GM12872 (cell line): ENCODE results near the gene RFESD.

Experiments used
- TF ChIP-seq, protein P1 (sequence below): IDR thresholded peaks from 3 replicates; pipeline ENCODE4 v1.5.1; 2011; ENCODE audit warnings: low read depth, mild to moderate bottlenecking, low read length, moderate library complexity; ENCODE audit not compliant: insufficient read depth

The RFESD gene

DNA sequence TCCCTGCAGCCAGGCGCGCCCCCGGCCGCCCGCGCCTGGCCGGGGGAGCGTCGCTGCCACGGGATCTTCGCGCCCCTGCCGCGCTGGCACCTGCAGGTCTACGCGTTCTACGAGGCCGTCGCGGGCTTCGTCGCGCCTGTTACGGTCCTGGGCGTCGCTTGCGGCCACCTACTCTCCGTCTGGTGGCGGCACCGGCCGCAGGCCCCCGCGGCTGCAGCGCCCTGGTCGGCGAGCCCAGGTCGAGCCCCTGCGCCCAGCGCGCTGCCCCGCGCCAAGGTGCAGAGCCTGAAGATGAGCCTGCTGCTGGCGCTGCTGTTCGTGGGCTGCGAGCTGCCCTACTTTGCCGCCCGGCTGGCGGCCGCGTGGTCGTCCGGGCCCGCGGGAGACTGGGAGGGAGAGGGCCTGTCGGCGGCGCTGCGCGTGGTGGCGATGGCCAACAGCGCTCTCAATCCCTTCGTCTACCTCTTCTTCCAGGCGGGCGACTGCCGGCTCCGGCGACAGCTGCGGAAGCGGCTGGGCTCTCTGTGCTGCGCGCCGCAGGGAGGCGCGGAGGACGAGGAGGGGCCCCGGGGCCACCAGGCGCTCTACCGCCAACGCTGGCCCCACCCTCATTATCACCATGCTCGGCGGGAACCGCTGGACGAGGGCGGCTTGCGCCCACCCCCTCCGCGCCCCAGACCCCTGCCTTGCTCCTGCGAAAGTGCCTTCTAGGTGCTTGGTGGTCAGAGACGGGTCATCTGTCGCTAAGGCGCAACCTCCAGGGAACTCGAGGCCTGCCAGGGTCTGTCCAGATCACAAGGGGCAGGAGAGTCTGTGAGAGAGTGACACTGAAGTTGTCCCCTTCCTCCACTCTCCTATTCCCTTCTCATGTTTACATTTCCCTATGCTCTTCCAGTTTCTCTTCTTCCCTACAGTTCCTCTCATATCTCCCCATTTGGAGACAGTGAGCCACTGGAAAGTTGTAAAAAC is 25.4 kb upstream of the RFESD start:
- TF ChIP-seq, protein P1, sequence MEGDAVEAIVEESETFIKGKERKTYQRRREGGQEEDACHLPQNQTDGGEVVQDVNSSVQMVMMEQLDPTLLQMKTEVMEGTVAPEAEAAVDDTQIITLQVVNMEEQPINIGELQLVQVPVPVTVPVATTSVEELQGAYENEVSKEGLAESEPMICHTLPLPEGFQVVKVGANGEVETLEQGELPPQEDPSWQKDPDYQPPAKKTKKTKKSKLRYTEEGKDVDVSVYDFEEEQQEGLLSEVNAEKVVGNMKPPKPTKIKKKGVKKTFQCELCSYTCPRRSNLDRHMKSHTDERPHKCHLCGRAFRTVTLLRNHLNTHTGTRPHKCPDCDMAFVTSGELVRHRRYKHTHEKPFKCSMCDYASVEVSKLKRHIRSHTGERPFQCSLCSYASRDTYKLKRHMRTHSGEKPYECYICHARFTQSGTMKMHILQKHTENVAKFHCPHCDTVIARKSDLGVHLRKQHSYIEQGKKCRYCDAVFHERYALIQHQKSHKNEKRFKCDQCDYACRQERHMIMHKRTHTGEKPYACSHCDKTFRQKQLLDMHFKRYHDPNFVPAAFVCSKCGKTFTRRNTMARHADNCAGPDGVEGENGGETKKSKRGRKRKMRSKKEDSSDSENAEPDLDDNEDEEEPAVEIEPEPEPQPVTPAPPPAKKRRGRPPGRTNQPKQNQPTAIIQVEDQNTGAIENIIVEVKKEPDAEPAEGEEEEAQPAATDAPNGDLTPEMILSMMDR = no peak

- TF ChIP-seq, protein P1 = no peak
Observed at GRCh38 chr5:95621839-95622629, 24.5 kb upstream of the RFESD start.

DNA sequence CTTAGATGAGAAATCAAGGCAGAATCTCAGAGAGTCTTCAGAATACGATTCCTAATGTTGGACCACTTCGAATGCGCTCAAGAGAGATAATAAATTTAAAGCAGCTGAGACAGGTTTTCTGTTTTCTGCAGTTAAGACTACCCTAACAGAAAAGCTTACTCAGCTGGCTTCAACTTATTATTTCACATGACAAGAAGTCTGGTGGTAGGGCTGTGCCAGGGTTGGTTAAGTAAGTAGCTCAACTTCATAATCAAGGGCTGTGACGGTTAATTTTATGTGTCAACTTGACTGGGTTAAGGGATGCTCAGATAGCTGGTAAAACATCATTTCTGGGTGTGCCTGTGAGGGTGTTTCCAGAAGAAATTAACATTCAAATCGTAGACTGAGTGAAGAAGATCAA is 22.9 kb upstream of the RFESD start:
- TF ChIP-seq, protein P1 = no peak

DNA sequence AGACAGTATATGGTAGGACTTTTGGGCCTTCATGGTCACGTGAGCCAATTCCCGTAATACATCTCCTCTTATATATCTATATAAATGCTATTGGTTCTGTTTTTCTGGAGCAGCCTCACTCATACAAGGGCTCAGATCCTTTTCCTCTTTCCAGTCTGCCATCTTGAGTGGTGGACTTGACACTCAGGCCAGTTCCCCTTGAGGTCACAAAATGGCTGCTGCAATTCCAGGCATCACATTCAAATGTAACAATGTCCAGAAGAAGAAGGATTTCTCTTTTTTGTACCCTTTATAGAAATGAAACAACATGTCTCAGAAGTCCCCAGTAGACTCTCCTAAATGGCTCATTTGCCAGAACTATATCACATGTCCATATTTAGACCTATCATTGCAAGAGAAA is 22.2 kb upstream of the RFESD start:
- TF ChIP-seq, protein P1 = no peak

DNA sequence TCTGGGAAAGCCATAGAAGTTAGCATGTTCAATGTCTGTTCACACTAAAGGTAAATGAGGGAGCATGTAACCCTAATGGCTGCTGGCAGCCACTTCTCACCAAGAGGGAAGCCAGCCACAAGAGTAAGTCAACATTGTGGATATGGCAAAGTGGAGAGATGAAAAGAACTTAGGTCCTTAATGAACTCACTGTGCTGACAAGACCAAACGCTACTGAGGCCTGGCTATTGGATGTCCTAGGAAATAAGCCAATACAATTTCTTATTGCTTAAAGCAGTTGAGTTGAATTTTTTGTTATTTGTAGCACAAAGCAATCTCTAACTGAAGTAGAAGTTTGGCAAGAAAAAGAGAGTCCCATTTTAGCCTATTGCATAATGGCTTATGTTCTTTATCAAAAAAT is 19.9 kb upstream of the RFESD start:
- TF ChIP-seq, protein P1 = no peak

GRCh38 chr5:95627971-95628810 is 18.4 kb upstream of the RFESD start:
- TF ChIP-seq, protein P1 = no peak
